Stimulated activated CD4-positive, alpha-beta T cell treated with anti-CD3 and anti-CD28 coated beads, Interleukin-2, amount 100 ng/mL, for 48 hours (primary cell): Measurements from ENCODE around the gene DISC1.

Experiments used
- DNase-seq, 2 donors: peaks; one replicate each; pipeline ENCODE4 v3.0.0-alpha.2; 2020

Gene DISC1

GRCh38 chr1:231828182-231828920 is 201.8 kb downstream of the DISC1 start:
- DNase-seq: no peak

GRCh38 chr1:231829332-231829731 is 202.7 kb downstream of the DISC1 start:
- no peak for DNase-seq

- no peak for DNase-seq
Observed at GRCh38 chr1:231836227-231836893, 209.8 kb downstream of the DISC1 start.

- no peak for DNase-seq
Observed at GRCh38 chr1:231838521-231838920, 211.9 kb downstream of the DISC1 start.

- no peak for DNase-seq
Observed at GRCh38 chr1:231839999-231840398, 213.4 kb downstream of the DISC1 start.

- DNase-seq: no peak
Observed at GRCh38 chr1:231841616-231842344, 215.2 kb downstream of the DISC1 start.

- no peak for DNase-seq
Observed at GRCh38 chr1:231842441-231842840, 215.9 kb downstream of the DISC1 start.

- no peak for DNase-seq
Observed at GRCh38 chr1:231844986-231845502, 218.5 kb downstream of the DISC1 start.

GRCh38 chr1:231847612-231848397 is 221.2 kb downstream of the DISC1 start:
- no peak for DNase-seq

GRCh38 chr1:231849981-231850380 is 223.4 kb downstream of the DISC1 start:
- no peak for DNase-seq

- DNase-seq: no peak
Observed at GRCh38 chr1:231850786-231851185, 224.2 kb downstream of the DISC1 start.

- no peak for DNase-seq
Observed at GRCh38 chr1:231853588-231854207, 227.1 kb downstream of the DISC1 start.

GRCh38 chr1:231855361-231855760 is 228.8 kb downstream of the DISC1 start:
- DNase-seq: no peak

GRCh38 chr1:231855926-231856325 is 229.3 kb downstream of the DISC1 start:
- no peak for DNase-seq

- no peak for DNase-seq
Observed at GRCh38 chr1:231856426-231856825, 229.8 kb downstream of the DISC1 start.

- no peak for DNase-seq
Observed at GRCh38 chr1:231856894-231857293, 230.3 kb downstream of the DISC1 start.

GRCh38 chr1:231857609-231858135 is 231.1 kb downstream of the DISC1 start:
- DNase-seq: no peak

- no peak for DNase-seq
Observed at GRCh38 chr1:231860221-231861088, 233.9 kb downstream of the DISC1 start.

- no peak for DNase-seq
Observed at GRCh38 chr1:231861541-231862481, 235.2 kb downstream of the DISC1 start.

GRCh38 chr1:231862611-231863010 is 236.0 kb downstream of the DISC1 start:
- DNase-seq: no peak
